ENCODE measurements around the gene AP1M2. TPM values are rescaled to one million over a fixed set of nuclear protein-coding genes. Genes with fewer than 3 reads are reported as not detected.

The AP1M2 gene
- polyA plus RNA-seq, 1 donor (not counting 4 experiments of a cell fraction or from before 2014, with no cell fraction given): 83.1 TPM

GRCh38 chr19:10553943-10554381 is 33.1 kb downstream of the AP1M2 start:
- Histone ChIP-seq H3K36me3 (ENCODE audit: control insufficient read depth in 2 of 2, extremely low read depth in 1 of 2, insufficient read depth in 2 of 2, low read length in 2 of 2) (peaks cover 26 to 52% of the 10 kb centered on the region in 2 experiments), H3K4me3 (ENCODE audit: control insufficient read depth in 2 of 3, extremely low read depth in 1 of 3, insufficient read depth in 2 of 3, low read depth in 1 of 3, low read length in 3 of 3) (no peak overlapping the region), H2AFZ (ENCODE audit: control insufficient read depth, low read length) (no peak overlapping the region), H3K9ac (ENCODE audit: control insufficient read depth, extremely low read depth, insufficient read depth, low read length) (no peak overlapping the region), H3K4me2 (ENCODE audit: control insufficient read depth, extremely low read depth, insufficient read depth, low read depth, low read length) (peak overlapping the region; percentile 40), H4K20me1 (ENCODE audit: control insufficient read depth, extremely low read depth, insufficient read depth, low read length) (peaks cover 13% of the 10 kb centered on the region), H3K9me1 (ENCODE audit: control insufficient read depth, extremely low read depth, insufficient read depth, low read length) (no peaks in the 10 kb centered on the region), H3K9me3 (ENCODE audit: control insufficient read depth, low read depth, low read length) (no peaks in the 10 kb centered on the region), H3K27me3 (ENCODE audit: control insufficient read depth, extremely low read depth, insufficient read depth, low read length) (no peaks in the 10 kb centered on the region), H3K27ac (ENCODE audit: control insufficient read depth, insufficient read depth, low read length) (peak overlapping the region; percentile 65), H3K4me1 (ENCODE audit: control insufficient read depth, extremely low read depth, insufficient read depth, low read length) (peaks cover 34% of the 10 kb centered on the region), H3K79me2 (ENCODE audit: control insufficient read depth, insufficient read depth, low read length) (peaks cover 2% of the 10 kb centered on the region)
- FAIRE-seq: peak; percentile 98
- dilution Hi-C loops (cut with MboI; ENCODE audit: extremely low pct_ligation_motif_present, low sequenced_read_pairs): no loop called here
- DNase-seq (ENCODE audit: low read depth, low spot score): peak; percentile 76
- no peak for TF ChIP-seq EZH2 (IDR thresholded peaks at IDR 0.05; ENCODE audit: low read length)
- TF ChIP-seq, protein P1, sequence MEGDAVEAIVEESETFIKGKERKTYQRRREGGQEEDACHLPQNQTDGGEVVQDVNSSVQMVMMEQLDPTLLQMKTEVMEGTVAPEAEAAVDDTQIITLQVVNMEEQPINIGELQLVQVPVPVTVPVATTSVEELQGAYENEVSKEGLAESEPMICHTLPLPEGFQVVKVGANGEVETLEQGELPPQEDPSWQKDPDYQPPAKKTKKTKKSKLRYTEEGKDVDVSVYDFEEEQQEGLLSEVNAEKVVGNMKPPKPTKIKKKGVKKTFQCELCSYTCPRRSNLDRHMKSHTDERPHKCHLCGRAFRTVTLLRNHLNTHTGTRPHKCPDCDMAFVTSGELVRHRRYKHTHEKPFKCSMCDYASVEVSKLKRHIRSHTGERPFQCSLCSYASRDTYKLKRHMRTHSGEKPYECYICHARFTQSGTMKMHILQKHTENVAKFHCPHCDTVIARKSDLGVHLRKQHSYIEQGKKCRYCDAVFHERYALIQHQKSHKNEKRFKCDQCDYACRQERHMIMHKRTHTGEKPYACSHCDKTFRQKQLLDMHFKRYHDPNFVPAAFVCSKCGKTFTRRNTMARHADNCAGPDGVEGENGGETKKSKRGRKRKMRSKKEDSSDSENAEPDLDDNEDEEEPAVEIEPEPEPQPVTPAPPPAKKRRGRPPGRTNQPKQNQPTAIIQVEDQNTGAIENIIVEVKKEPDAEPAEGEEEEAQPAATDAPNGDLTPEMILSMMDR (optimal IDR thresholded peaks at IDR 0.05 in 1 of 3, IDR thresholded peaks at IDR 0.05 in 1 of 3, conservative IDR thresholded peaks at IDR 0.05 in 1 of 3; ENCODE audit: extremely low read depth in 1 of 3, insufficient read depth in 2 of 3, low read length in 3 of 3): no peak

- H2AFZ ChIP-seq (ENCODE audit: control insufficient read depth, low read length): no peak overlapping the region
- H3K4me2 ChIP-seq (ENCODE audit: control insufficient read depth, extremely low read depth, insufficient read depth, low read depth, low read length): no peak overlapping the region
- no peaks in the 10 kb centered on the region for H3K9me3 ChIP-seq (ENCODE audit: control insufficient read depth, low read depth, low read length)
- H3K27ac ChIP-seq (ENCODE audit: control insufficient read depth, insufficient read depth, low read length): no peak overlapping the region
- no peak overlapping the region for H3K9ac ChIP-seq (ENCODE audit: control insufficient read depth, extremely low read depth, insufficient read depth, low read length)
- peaks cover 13% of the 10 kb centered on the region for H4K20me1 ChIP-seq (ENCODE audit: control insufficient read depth, extremely low read depth, insufficient read depth, low read length)
- peaks cover 2% of the 10 kb centered on the region for H3K79me2 ChIP-seq (ENCODE audit: control insufficient read depth, insufficient read depth, low read length)
- no peaks in the 10 kb centered on the region for H3K27me3 ChIP-seq (ENCODE audit: control insufficient read depth, extremely low read depth, insufficient read depth, low read length)
- no peak for TF ChIP-seq EZH2 (IDR thresholded peaks at IDR 0.05; ENCODE audit: low read length)
- TF ChIP-seq, protein P1 (optimal IDR thresholded peaks at IDR 0.05 in 1 of 3, IDR thresholded peaks at IDR 0.05 in 1 of 3, conservative IDR thresholded peaks at IDR 0.05 in 1 of 3; ENCODE audit: extremely low read depth in 1 of 3, insufficient read depth in 2 of 3, low read length in 3 of 3): no peak
- peaks cover 34% of the 10 kb centered on the region for H3K4me1 ChIP-seq (ENCODE audit: control insufficient read depth, extremely low read depth, insufficient read depth, low read length)
- H3K36me3 ChIP-seq (ENCODE audit: control insufficient read depth in 2 of 2, extremely low read depth in 1 of 2, insufficient read depth in 2 of 2, low read length in 2 of 2): peaks cover 31 to 48% of the 10 kb centered on the region in 2 experiments
- dilution Hi-C loops (cut with MboI; ENCODE audit: extremely low pct_ligation_motif_present, low sequenced_read_pairs): no loop called here
- H3K9me1 ChIP-seq (ENCODE audit: control insufficient read depth, extremely low read depth, insufficient read depth, low read length): no peaks in the 10 kb centered on the region
- H3K4me3 ChIP-seq (ENCODE audit: control insufficient read depth in 2 of 3, extremely low read depth in 1 of 3, insufficient read depth in 2 of 3, low read depth in 1 of 3, low read length in 3 of 3): no peak overlapping the region
- FAIRE-seq (no peak), DNase-seq (ENCODE audit: low read depth, low spot score) (no peak)
These were observed 33.9 kb downstream of the AP1M2 start for GRCh38 chr19:10553087-10553667.

Measured in keratinocyte (primary cell).